HepG2 (cell line): ENCODE measurements around the gene CYB5D1. TPM values are rescaled to one million over a fixed set of nuclear protein-coding genes. Genes with fewer than 3 reads are reported as not detected.
"Not testable (repeated sequence)": the region's sequence is repeated elsewhere in the genome, so short reads cannot be mapped to it uniquely, and the experiment has no call there.

ENCODE experiments used
- ATAC-seq: fragments of 200-7000 bp; cut with Tn5 transposase; 3 replicates; pipeline ENCODE4 v1.9.1; 2020; ENCODE audit warnings: mild to moderate bottlenecking, moderate library complexity
- BruUV-seq: library from RNA; stranded (reverse); fragments of 400-500 nt; replicated peaks from 2 replicates; lab custom pipeline; 2021; lab: Mats Ljungman, UMichigan
- CTCF ChIA-PET: fragments of 300-600 bp; formaldehyde crosslinking; extraction: SDS; loops from one replicate; lab custom pipeline; 2021; ENCODE audit warnings: low total read pairs, inconsistent platforms, low intra/inter-chr PET ratio; lab: Yijun Ruan, JAX
- POLR2A ChIA-PET: fragments of 350-600 bp; sonication (Branson Sonifier 250); formaldehyde crosslinking; loops from one replicate; lab custom pipeline; 2020; ENCODE audit warnings: antibody characterized with exemption, inconsistent platforms; lab: Yijun Ruan, JAX
- DNase-seq: peaks from one replicate; pipeline ENCODE4 v3.0.0-alpha.2; 2015; ENCODE audit warnings: low spot score
- FAIRE-seq: peaks from 3 replicates; lab custom pipeline; 2011; peaks lifted over from hg19 to GRCh38; lab: Jason Lieb, UNC
- H2AFZ ChIP-seq: one replicate; pipeline ENCODE4 v1.6.1; 2011; ENCODE audit warnings: low read length, inconsistent platforms
- H3K27ac ChIP-seq: fragments of 300-600 bp; 3 replicates; pipeline ENCODE4 v1.8.0; 2011; ENCODE audit warnings: mixed run types, mild to moderate bottlenecking, mixed read lengths, low read length, inconsistent platforms; ENCODE audit not compliant: insufficient read depth; ENCODE audit errors: extremely low read length
- H3K27me3 ChIP-seq, 2 experiments: fragments of 200-600 bp in 1 of 2; 2 replicates in 1 of 2; 3 replicates in 1 of 2; pipeline versions ENCODE4 v1.6.0 to v1.8.0; 2011; ENCODE audit warnings: low read length in 2 of 2, mild to moderate bottlenecking in 2 of 2, moderate library complexity in 2 of 2, inconsistent platforms in 1 of 2; ENCODE audit not compliant: insufficient read depth in 2 of 2, control insufficient read depth in 1 of 2
- H3K36me3 ChIP-seq, 2 experiments: fragments of 200-600 bp in 1 of 2; replicated peaks in 1 of 2; 2 replicates in 1 of 2; 3 replicates in 1 of 2; pipeline versions ENCODE4 v1.5.1 to v1.8.0; 2011; ENCODE audit warnings: low read length in 2 of 2, inconsistent platforms in 1 of 2; ENCODE audit not compliant: insufficient read depth in 2 of 2, control insufficient read depth in 1 of 2
- H3K4me1 ChIP-seq: 2 replicates; pipeline ENCODE4 v1.5.1; 2012; ENCODE audit warnings: low read length, inconsistent platforms; ENCODE audit not compliant: insufficient read depth
- H3K4me2 ChIP-seq: 2 replicates; pipeline ENCODE4 v1.6.0; 2011; ENCODE audit warnings: low read depth, low read length, inconsistent platforms
- H3K4me3 ChIP-seq, 3 experiments: fragments of 200-600 bp in 1 of 3; sonication (generic), shearing (Covaris generic) in 1 of 3; replicated peaks in 1 of 3; 2 replicates each; pipeline ENCODE4 v1.5.1; 2011 to 2016; ENCODE audit warnings: low read length in 3 of 3, inconsistent platforms in 2 of 3, low read depth in 2 of 3, mild to moderate bottlenecking in 2 of 3, control low read depth in 1 of 3, mixed read lengths in 1 of 3; ENCODE audit not compliant: insufficient read depth in 1 of 3
- H3K79me2 ChIP-seq: one replicate; pipeline ENCODE4 v1.6.1; 2011; ENCODE audit warnings: low read length, inconsistent platforms; ENCODE audit not compliant: insufficient read depth
- H3K9ac ChIP-seq: 2 replicates; pipeline ENCODE4 v1.6.0; 2011; ENCODE audit warnings: mild to moderate bottlenecking, low read depth, low read length, inconsistent platforms; ENCODE audit not compliant: insufficient read depth
- H3K9me3 ChIP-seq: 2 replicates; pipeline ENCODE4 v1.5.1; 2012; ENCODE audit warnings: mild to moderate bottlenecking, low read length
- H4K20me1 ChIP-seq: 2 replicates; pipeline ENCODE4 v1.6.0; 2011; ENCODE audit warnings: inconsistent platforms, mild to moderate bottlenecking, low read length, moderate library complexity; ENCODE audit not compliant: insufficient read depth
- CEBPG ChIP-seq: IDR thresholded peaks from 2 replicates; pipeline ENCODE4 v1.6.1; 2016
- HCFC1 ChIP-seq: fragments of 150-350 bp; IDR thresholded peaks from 2 replicates; pipeline ENCODE4 v1.6.1; 2014; ENCODE audit warnings: low read depth, low read length
- MAZ ChIP-seq, 2 experiments: sonication (generic) in 1 of 2; formaldehyde crosslinking in 1 of 2; IDR thresholded peaks; 2 replicates each; pipeline versions ENCODE4 v1.5.0 to v1.6.1; 2012 to 2020; ENCODE audit warnings: low read depth in 2 of 2, mild to moderate bottlenecking in 2 of 2, borderline replicate concordance in 1 of 2, improper control_type of control experiment in 1 of 2, low read length in 1 of 2, missing genetic modification reagents in 1 of 2, moderate library complexity in 1 of 2
- NONO ChIP-seq, 2 experiments: fragments of 450-650 bp in 1 of 2; sonication (generic) in 1 of 2; formaldehyde crosslinking in 1 of 2; IDR thresholded peaks in 1 of 2; conservative IDR thresholded peaks in 1 of 2; 2 replicates each; pipeline versions ENCODE4 v1.6.1 to v1.8.0; 2017 to 2022; ENCODE audit warnings: mild to moderate bottlenecking in 1 of 2, missing genetic modification reagents in 1 of 2, moderate library complexity in 1 of 2
- RAD21 ChIP-seq: fragments of 450-650 bp; formaldehyde crosslinking; IDR thresholded peaks from 2 replicates; pipeline ENCODE4 v1.5.0; 2020; ENCODE audit warnings: mild to moderate bottlenecking
- RBFOX2 ChIP-seq: fragments of 200-400 bp; formaldehyde crosslinking; IDR thresholded peaks from 2 replicates; pipeline ENCODE4 v1.6.1; 2017; ENCODE audit warnings: low read depth, mild to moderate bottlenecking, low read length
- ZNF121 ChIP-seq: sonication (generic); formaldehyde crosslinking; IDR thresholded peaks from 2 replicates; pipeline ENCODE4 v1.5.0; 2020; ENCODE audit warnings: mild to moderate bottlenecking, missing genetic modification reagents
- ZNF296 ChIP-seq: sonication (generic); formaldehyde crosslinking; conservative IDR thresholded peaks from 2 replicates; pipeline ENCODE4 v1.5.0; 2020; ENCODE audit warnings: mild to moderate bottlenecking, missing genetic modification reagents
- ZSCAN31 ChIP-seq: sonication (generic); formaldehyde crosslinking; IDR thresholded peaks from 2 replicates; pipeline ENCODE4 v1.5.0; 2020; ENCODE audit warnings: low read depth, mild to moderate bottlenecking, missing genetic modification reagents
- WGBS: methylation state at CpG from one replicate; pipeline ENCODE4 v1.1.6; 2017; ENCODE audit warnings: low lambda C conversion rate; 5-methylcytosine and 5-hydroxymethylcytosine counted together
- in situ Hi-C: cut with HindIII; loops from 2 replicates; pipeline ENCODE4 v1.10.0; 2017; ENCODE audit warnings: low pct_unique_long_range_greater_than_20kb; ENCODE audit not compliant: extremely low pct_ligation_motif_present
- intact Hi-C: fragments of 100-400 bp; cut with micrococcal nuclease; formaldehyde crosslinking; loops from one replicate; pipeline ENCODE4 v1.10.0; 2022; ENCODE audit not compliant: unreplicated experiment
- polyA plus RNA-seq, 8 experiments: library from polyadenylated mRNA; depleted of rRNA in 3 of 8; stranded (reverse) in 7 of 8; unstranded in 1 of 8; fragments of >200 nt; fragmentation: Illumina TruSeq in 4 of 8; extraction: Trizol in 4 of 8; gene quantifications; 2 replicates each; pipeline versions ENCODE4 v1.2.1 to v1.2.3, GENCODE V29; 2011 to 2016; ENCODE audit warnings: low read depth in 4 of 8, missing spikeins in 1 of 8, mixed read lengths in 1 of 8; ENCODE audit not compliant: insufficient read depth in 1 of 8
- total RNA-seq, 5 experiments: library from RNA; depleted of rRNA; stranded (reverse); fragments of >200 nt; fragmentation: Illumina TruSeq; extraction: Trizol; gene quantifications; 2 replicates each; pipeline ENCODE4 v1.2.3, GENCODE V29; 2016; ENCODE audit warnings: low read depth in 1 of 5
- TF ChIP-seq, protein P1 (sequence below): sonication (generic); formaldehyde crosslinking; IDR thresholded peaks from 2 replicates; pipeline ENCODE4 v1.5.0; 2020; ENCODE audit warnings: mild to moderate bottlenecking, missing genetic modification reagents
- TF ChIP-seq, protein P2 (sequence below): sonication (generic); formaldehyde crosslinking; IDR thresholded peaks from 2 replicates; pipeline ENCODE4 v1.4.0; 2020; ENCODE audit warnings: mild to moderate bottlenecking, low read depth, missing genetic modification reagents
- TF ChIP-seq, protein P3 (sequence below): sonication (generic); formaldehyde crosslinking; conservative IDR thresholded peaks from 2 replicates; pipeline ENCODE4 v1.8.0; 2022; ENCODE audit warnings: low read depth, missing genetic modification reagents

The CYB5D1 gene
- total and polyA plus RNA-seq, 2 of the 13 experiments (the other 11 are each of a cell fraction or from before 2014, with no cell fraction given), result 8.9 to 17.0 TPM

DNA sequence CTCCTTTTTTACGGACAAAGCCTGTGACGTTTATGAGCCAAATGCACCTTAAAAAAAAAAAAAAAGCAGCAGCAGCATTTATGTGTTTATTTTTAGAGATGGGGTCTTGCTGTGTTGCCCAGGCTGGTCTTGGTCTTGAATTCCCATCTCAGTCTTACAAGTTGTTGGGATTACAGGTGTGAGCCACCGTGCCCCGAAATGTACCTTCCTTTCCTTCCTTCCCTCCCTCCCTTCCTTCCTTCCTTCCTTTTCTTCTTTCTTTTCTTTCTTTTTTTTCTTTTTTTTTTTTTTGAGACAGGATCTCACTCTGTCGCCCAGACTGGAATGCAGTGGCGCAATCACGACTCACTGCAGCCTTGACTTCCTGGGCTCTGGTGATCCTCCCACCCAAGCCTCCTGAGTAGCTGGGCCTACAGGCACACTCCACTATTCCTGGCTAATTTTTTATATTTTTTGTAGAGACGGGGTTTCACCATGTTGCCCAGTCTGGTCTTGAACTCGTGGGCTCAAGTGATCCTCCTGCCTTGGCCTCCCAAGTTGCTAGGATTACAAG, 47.9 kb upstream of the CYB5D1 start:
- 47% methylated on average over 9 of the region's 9 CpGs for WGBS
- POLR2A ChIA-PET, BruUV-seq, DNase-seq, H3K4me2 ChIP-seq, H3K27ac ChIP-seq, H3K79me2 ChIP-seq, FAIRE-seq, H3K9ac ChIP-seq, H2AFZ ChIP-seq, H3K4me3 ChIP-seq, in situ Hi-C loops, intact Hi-C loops, H4K20me1 ChIP-seq, H3K4me1 ChIP-seq, H3K36me3 ChIP-seq, ATAC-seq, CTCF ChIA-PET, H3K9me3 ChIP-seq: not testable (repeated sequence)
- peaks cover 0 to 28% of the 10 kb centered on the region in 2 experiments; a peak in 3 of 5 replicates for H3K27me3 ChIP-seq
- TF ChIP-seq ZNF121 (peak; percentile 76; the same call in 1 of the 2 replicates), CEBPG (0 out of 2 replicates have a peak, but pooled peaks have one; percentile 15)
- TF ChIP-seq, protein P1, sequence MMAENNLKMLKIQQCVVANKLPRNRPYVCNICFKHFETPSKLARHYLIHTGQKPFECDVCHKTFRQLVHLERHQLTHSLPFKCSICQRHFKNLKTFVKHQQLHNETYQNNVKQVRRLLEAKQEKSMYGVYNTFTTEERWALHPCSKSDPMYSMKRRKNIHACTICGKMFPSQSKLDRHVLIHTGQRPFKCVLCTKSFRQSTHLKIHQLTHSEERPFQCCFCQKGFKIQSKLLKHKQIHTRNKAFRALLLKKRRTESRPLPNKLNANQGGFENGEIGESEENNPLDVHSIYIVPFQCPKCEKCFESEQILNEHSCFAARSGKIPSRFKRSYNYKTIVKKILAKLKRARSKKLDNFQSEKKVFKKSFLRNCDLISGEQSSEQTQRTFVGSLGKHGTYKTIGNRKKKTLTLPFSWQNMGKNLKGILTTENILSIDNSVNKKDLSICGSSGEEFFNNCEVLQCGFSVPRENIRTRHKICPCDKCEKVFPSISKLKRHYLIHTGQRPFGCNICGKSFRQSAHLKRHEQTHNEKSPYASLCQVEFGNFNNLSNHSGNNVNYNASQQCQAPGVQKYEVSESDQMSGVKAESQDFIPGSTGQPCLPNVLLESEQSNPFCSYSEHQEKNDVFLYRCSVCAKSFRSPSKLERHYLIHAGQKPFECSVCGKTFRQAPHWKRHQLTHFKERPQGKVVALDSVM (CRISPR knock-in tag), result 0 out of 2 replicates have a peak, but pooled peaks have one; percentile 14

DNA sequence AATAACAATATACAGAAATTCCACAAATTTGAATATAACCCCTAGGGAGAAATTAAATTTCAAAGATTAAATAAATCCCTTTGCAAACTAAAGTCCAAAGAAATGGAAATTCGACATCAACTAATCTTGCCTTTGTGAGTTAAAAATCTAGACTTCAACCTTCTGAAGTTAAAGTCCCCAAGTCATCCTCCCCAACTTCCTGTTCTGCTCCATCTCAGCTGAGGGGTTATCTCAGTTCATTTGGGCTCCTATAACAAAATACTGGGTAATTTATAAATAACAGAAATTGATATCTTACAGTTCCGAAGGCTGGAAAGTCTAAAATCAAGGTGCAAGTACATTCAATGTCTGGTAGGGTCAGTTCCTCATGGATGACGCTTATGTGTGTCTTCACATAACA, 46.6 kb upstream of the CYB5D1 start:
- in situ Hi-C loops, result no loop called here
- no peaks in the 10 kb centered on the region for H4K20me1 ChIP-seq
- CTCF ChIA-PET, result no interaction called here
- no peak overlapping the region for H2AFZ ChIP-seq
- BruUV-seq, result no TSS peak
- no peaks in the 10 kb centered on the region for H3K36me3 ChIP-seq
- ATAC-seq, result no peak
- no peak overlapping the region for H3K4me3 ChIP-seq
- peaks cover 0 to 28% of the 10 kb centered on the region in 2 experiments; a peak in 3 of 5 replicates for H3K27me3 ChIP-seq
- no peak for DNase-seq
- no peak overlapping the region for H3K9ac ChIP-seq
- no peaks in the 10 kb centered on the region for H3K79me2 ChIP-seq
- H3K9me3 ChIP-seq, result no peaks in the 10 kb centered on the region
- POLR2A ChIA-PET, result no interaction called here
- H3K4me1 ChIP-seq, result no peaks in the 10 kb centered on the region
- 14% methylated on average over 3 of the region's 3 CpGs for WGBS
- intact Hi-C loops, result no loop called here
- H3K4me2 ChIP-seq, result no peak overlapping the region
- no peak for FAIRE-seq
- no peak overlapping the region for H3K27ac ChIP-seq
- TF ChIP-seq ZNF296 (CRISPR knock-in tag) (no peak), MAZ (IDR thresholded peaks at IDR 0.05; ENCODE audit: borderline replicate concordance, low read depth, low read length) (no peak), MAZ (CRISPR knock-in tag; IDR thresholded peaks at IDR 0.05; ENCODE audit: low read depth) (no peak), ZSCAN31 (CRISPR knock-in tag) (no peak), NONO (IDR thresholded peaks at IDR 0.05) (no peak), NONO (CRISPR knock-in tag; conservative IDR thresholded peaks at IDR 0.05) (no peak), HCFC1 (no peak), RBFOX2 (no peak), RAD21 (CRISPR knock-in tag) (no peak)
- TF ChIP-seq, protein P2, sequence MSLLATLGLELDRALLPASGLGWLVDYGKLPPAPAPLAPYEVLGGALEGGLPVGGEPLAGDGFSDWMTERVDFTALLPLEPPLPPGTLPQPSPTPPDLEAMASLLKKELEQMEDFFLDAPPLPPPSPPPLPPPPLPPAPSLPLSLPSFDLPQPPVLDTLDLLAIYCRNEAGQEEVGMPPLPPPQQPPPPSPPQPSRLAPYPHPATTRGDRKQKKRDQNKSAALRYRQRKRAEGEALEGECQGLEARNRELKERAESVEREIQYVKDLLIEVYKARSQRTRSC (CRISPR knock-in tag), result no peak
- TF ChIP-seq, protein P3, sequence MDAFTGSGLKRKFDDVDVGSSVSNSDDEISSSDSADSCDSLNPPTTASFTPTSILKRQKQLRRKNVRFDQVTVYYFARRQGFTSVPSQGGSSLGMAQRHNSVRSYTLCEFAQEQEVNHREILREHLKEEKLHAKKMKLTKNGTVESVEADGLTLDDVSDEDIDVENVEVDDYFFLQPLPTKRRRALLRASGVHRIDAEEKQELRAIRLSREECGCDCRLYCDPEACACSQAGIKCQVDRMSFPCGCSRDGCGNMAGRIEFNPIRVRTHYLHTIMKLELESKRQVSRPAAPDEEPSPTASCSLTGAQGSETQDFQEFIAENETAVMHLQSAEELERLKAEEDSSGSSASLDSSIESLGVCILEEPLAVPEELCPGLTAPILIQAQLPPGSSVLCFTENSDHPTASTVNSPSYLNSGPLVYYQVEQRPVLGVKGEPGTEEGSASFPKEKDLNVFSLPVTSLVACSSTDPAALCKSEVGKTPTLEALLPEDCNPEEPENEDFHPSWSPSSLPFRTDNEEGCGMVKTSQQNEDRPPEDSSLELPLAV (CRISPR knock-in tag), result no peak
